Prostate gland (tissue), 2 donors: ENCODE data around the gene IGSF23.

ENCODE experiments used
- CTCF ChIP-seq, 4 experiments: fragments of 200-600 bp in 2 of 4; fragments of 450-650 bp in 2 of 4; sonication (generic) in 2 of 4; IDR thresholded peaks; 1 replicate in 3 of 4; 2 replicates in 1 of 4; pipeline ENCODE4 v1.5.1; 2016 to 2019; ENCODE audit warnings: antibody characterized with exemption in 4 of 4, mild to moderate bottlenecking in 2 of 4, moderate library complexity in 2 of 4
- POLR2A ChIP-seq: fragments of 450-650 bp; IDR thresholded peaks from one replicate; pipeline ENCODE4 v1.6.1; 2016; ENCODE audit warnings: antibody characterized with exemption, mild to moderate bottlenecking
- POLR2AphosphoS5 ChIP-seq: sonication (generic); formaldehyde crosslinking; IDR thresholded peaks from one replicate; pipeline ENCODE4 v1.6.1; 2017; ENCODE audit warnings: antibody characterized with exemption

DNA sequence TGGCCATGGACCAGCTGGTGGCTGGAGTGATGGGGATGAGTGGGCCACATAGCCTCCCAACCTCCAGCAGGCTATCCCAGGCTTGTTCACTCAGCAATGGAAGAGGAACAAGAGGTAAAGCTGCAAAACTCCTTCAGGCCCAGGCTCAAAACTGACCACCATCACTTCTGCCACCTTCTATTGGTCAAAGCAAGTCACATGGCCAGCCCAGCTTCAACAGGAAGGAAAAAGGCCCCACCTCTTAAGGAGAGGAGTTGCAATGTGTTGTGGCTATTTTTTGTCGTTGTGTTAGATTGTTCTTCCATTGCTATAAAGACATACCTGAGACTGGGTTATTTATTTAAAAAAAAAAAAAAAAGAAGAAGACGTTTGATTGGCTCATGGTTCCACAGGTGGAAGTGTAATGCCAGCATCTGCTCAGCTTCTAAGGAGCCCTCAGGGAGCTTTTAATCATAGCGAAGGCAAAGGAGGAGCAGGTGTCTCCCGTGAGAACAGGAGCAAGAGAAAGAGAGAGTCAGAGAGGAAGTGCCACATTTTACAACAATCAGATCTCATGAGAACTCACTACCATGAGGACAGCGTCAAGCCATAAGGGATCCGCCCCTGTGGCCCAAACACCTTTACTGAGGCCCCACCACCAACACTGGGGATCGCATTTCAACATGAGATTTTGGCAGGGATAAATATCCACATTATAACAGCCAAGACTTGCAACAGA lies 5.4 kb downstream of the IGSF23 start:
- TF ChIP-seq CTCF (IDR thresholded peaks at IDR 0.05) (no peak), POLR2A (no peak), POLR2AphosphoS5 (no peak)
